ENCODE measurements around the gene ZNF765.

DNA sequence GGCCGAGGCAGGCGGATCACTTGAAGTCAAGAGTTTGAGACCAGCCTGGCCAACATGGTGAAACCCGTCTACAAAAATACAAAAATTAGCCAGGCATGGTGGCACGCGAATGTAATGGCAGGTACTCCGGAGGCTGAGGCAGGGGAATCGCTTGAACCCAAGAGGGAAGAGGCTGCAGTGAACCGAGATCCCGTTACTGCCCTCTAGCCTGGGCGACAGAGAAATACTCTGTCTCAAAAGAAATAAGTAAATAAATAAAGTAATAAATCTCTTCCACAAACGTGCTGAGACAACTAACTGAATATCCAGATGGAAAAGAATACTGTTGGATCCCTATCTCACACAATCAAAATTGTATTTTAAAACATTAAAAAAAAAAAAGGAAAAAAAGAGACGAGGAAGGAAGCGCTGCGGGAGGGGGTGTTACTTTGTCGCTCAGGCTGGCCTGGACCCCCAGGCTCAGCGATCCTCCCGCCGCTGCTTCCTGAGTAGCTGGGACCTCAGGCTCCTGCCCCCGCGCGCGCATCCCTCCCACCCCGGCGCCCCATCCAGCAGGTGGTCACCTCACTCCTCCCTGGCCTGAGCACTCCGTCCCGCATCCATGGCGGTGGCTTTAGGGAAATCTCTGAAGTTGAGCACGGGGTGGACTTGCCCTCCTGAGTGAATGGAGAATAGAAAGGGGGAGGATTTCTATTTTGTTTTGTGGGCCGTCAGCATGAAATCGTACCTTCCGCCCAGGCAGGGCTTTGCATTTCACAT lies 72.0 kb downstream of the ZNF765 start:
- TF ChIP-seq CTCF (IDR thresholded peaks at IDR 0.05) (no peak), EZH2 (IDR thresholded peaks at IDR 0.05; ENCODE audit: borderline replicate concordance, insufficient read depth, low read depth, low read length, poor library complexity, severe bottlenecking) (no peak)

Measured in B cell (primary cell).